Nephron (organoid): Measurements from ENCODE around the gene TICAM2.

Source experiments
- H3K27ac Mint-ChIP-seq, 3 experiments: 2 replicates each; pipeline ENCODE4 v1.8.0; 2020; ENCODE audit warnings: mixed read lengths in 3 of 3, mild to moderate bottlenecking in 2 of 3, moderate library complexity in 1 of 3
- H3K27me3 Mint-ChIP-seq: 2 replicates; pipeline ENCODE4 v1.8.0; 2021; ENCODE audit warnings: low read depth, mild to moderate bottlenecking, moderate library complexity, mixed read lengths
- H3K36me3 Mint-ChIP-seq: 2 replicates; pipeline ENCODE4 v1.8.0; 2020; ENCODE audit warnings: low read depth, mixed read lengths
- H3K4me1 Mint-ChIP-seq: 2 replicates; pipeline ENCODE4 v1.8.0; 2020; ENCODE audit warnings: mixed read lengths
- H3K4me3 Mint-ChIP-seq, 3 experiments: 2 replicates each; pipeline ENCODE4 v1.8.0; 2020; ENCODE audit warnings: mild to moderate bottlenecking in 3 of 3, mixed read lengths in 3 of 3, moderate library complexity in 2 of 3
- H3K9me3 Mint-ChIP-seq: 2 replicates; pipeline ENCODE4 v1.8.0; 2020; ENCODE audit warnings: mixed read lengths
- CTCF ChIP-seq, 3 experiments: fragments of 200-600 bp; sonication (generic); IDR thresholded peaks; one replicate each; pipeline ENCODE4 v1.5.0; 2021; ENCODE audit warnings: antibody characterized with exemption in 3 of 3; ENCODE audit not compliant: unreplicated experiment in 3 of 3

Gene TICAM2

GRCh38 chr5:115559524-115559923 lies 42.8 kb downstream of the TICAM2 start:
- H3K27me3 Mint-ChIP-seq = no peaks in the 10 kb centered on the region
- H3K4me1 Mint-ChIP-seq = no peaks in the 10 kb centered on the region
- TF ChIP-seq CTCF (IDR thresholded peaks at IDR 0.05; ENCODE audit: unreplicated experiment in 3 of 3) = no peak
- H3K27ac Mint-ChIP-seq = no peak overlapping the region
- no peak overlapping the region for H3K4me3 Mint-ChIP-seq
- no peaks in the 10 kb centered on the region for H3K9me3 Mint-ChIP-seq
- H3K36me3 Mint-ChIP-seq = no peaks in the 10 kb centered on the region

GRCh38 chr5:115558388-115558956 lies 43.8 kb downstream of the TICAM2 start:
- Mint-ChIP-seq H3K9me3 (no peaks in the 10 kb centered on the region), H3K36me3 (no peaks in the 10 kb centered on the region), H3K27ac (no peak overlapping the region), H3K27me3 (no peaks in the 10 kb centered on the region), H3K4me3 (no peak overlapping the region), H3K4me1 (no peaks in the 10 kb centered on the region)
- no peak for TF ChIP-seq CTCF (IDR thresholded peaks at IDR 0.05; ENCODE audit: unreplicated experiment in 3 of 3)

- Mint-ChIP-seq H3K9me3 (no peaks in the 10 kb centered on the region), H3K36me3 (no peaks in the 10 kb centered on the region), H3K27me3 (no peaks in the 10 kb centered on the region), H3K4me3 (no peak overlapping the region), H3K27ac (no peak overlapping the region), H3K4me1 (no peaks in the 10 kb centered on the region)
- no peak for TF ChIP-seq CTCF (IDR thresholded peaks at IDR 0.05; ENCODE audit: unreplicated experiment in 3 of 3)
Measured at GRCh38 chr5:115557667-115558387, 44.5 kb downstream of the TICAM2 start.

- H3K27ac Mint-ChIP-seq = no peak overlapping the region
- H3K4me3 Mint-ChIP-seq = no peak overlapping the region
- H3K27me3 Mint-ChIP-seq = peaks cover 7% of the 10 kb centered on the region
- no peaks in the 10 kb centered on the region for H3K4me1 Mint-ChIP-seq
- no peaks in the 10 kb centered on the region for H3K9me3 Mint-ChIP-seq
- H3K36me3 Mint-ChIP-seq = no peaks in the 10 kb centered on the region
- TF ChIP-seq CTCF (IDR thresholded peaks at IDR 0.05; ENCODE audit: unreplicated experiment in 3 of 3) = no peak
Measured at GRCh38 chr5:115556276-115556675, 46.0 kb downstream of the TICAM2 start.

- peaks cover 7% of the 10 kb centered on the region for H3K27me3 Mint-ChIP-seq
- H3K4me3 Mint-ChIP-seq = no peak overlapping the region
- no peaks in the 10 kb centered on the region for H3K36me3 Mint-ChIP-seq
- TF ChIP-seq CTCF (IDR thresholded peaks at IDR 0.05; ENCODE audit: unreplicated experiment in 3 of 3) = no peak
- H3K9me3 Mint-ChIP-seq = no peaks in the 10 kb centered on the region
- no peaks in the 10 kb centered on the region for H3K4me1 Mint-ChIP-seq
- no peak overlapping the region for H3K27ac Mint-ChIP-seq
Measured at GRCh38 chr5:115555084-115555633, 47.1 kb downstream of the TICAM2 start.

- no peak for TF ChIP-seq CTCF (IDR thresholded peaks at IDR 0.05; ENCODE audit: unreplicated experiment in 3 of 3)
- peaks cover 7% of the 10 kb centered on the region for H3K27me3 Mint-ChIP-seq
- no peak overlapping the region for H3K4me3 Mint-ChIP-seq
- no peaks in the 10 kb centered on the region for H3K9me3 Mint-ChIP-seq
- no peaks in the 10 kb centered on the region for H3K36me3 Mint-ChIP-seq
- H3K4me1 Mint-ChIP-seq = no peaks in the 10 kb centered on the region
- no peak overlapping the region for H3K27ac Mint-ChIP-seq
Measured at GRCh38 chr5:115553082-115553481, 49.2 kb downstream of the TICAM2 start.
